Measurements from ENCODE around the gene PHLDA3.
A peak's percentile ranks its signal among the peaks of the same experiment; 100 is the strongest.

GRCh38 chr1:201485184-201485774, 16.3 kb upstream of the PHLDA3 start:
- TF ChIP-seq POLR2AphosphoS5 (IDR thresholded peaks at IDR 0.05) (peak; percentile 10 to 70 (median 49)), EP300 (IDR thresholded peaks at IDR 0.05) (no peak)

Data from sigmoid colon (tissue), 4 donors.